GM12878 (cell line): ENCODE measurements around the gene PKMYT1. TPM values are rescaled to one million over a fixed set of nuclear protein-coding genes. Genes with fewer than 3 reads are reported as not detected.

Experiments used
- ATAC-seq: fragments of 200-7000 bp; cut with Tn5 transposase; 3 replicates; pipeline ENCODE4 v1.9.1; 2020; ENCODE audit warnings: mild to moderate bottlenecking, moderate library complexity
- BruUV-seq: library from RNA; stranded (reverse); fragments of 400-500 nt; replicated peaks from 2 replicates; lab custom pipeline; 2021; lab: Mats Ljungman, UMichigan
- CTCF ChIA-PET: fragments of 300-600 bp; sonication (Branson Sonifier 250); formaldehyde crosslinking; extraction: SDS; loops from one replicate; lab custom pipeline; 2021; ENCODE audit warnings: inconsistent platforms; lab: Yijun Ruan, JAX
- POLR2A ChIA-PET: fragments of 350-600 bp; formaldehyde crosslinking; extraction: SDS; loops from one replicate; lab custom pipeline; 2021; ENCODE audit warnings: inconsistent platforms; lab: Charles Lee
- RAD21 ChIA-PET: fragments of 300-600 bp; sonication (Branson Sonifier 250); formaldehyde crosslinking; loops from one replicate; lab custom pipeline; 2023; ENCODE audit warnings: antibody characterized with exemption; ENCODE audit not compliant: unreplicated experiment; lab: Charles Lee
- SMC1A ChIA-PET: fragments of 300-600 bp; sonication (Branson Sonifier 250); formaldehyde crosslinking; loops from one replicate; lab custom pipeline; 2023; ENCODE audit not compliant: unreplicated experiment, uncharacterized antibody; lab: Charles Lee
- DNase-seq: peaks from one replicate; pipeline ENCODE4 v3.0.0-alpha.2; 2011; ENCODE audit warnings: low read depth, low spot score
- FAIRE-seq: peaks from 3 replicates; lab custom pipeline; 2011; peaks lifted over from hg19 to GRCh38; lab: Jason Lieb, UNC
- H2AFZ ChIP-seq: 2 replicates; pipeline ENCODE4 v1.6.0; 2011; ENCODE audit warnings: low read depth, low read length, control low read depth; ENCODE audit not compliant: control insufficient read depth
- H3K27ac ChIP-seq: 2 replicates; pipeline ENCODE4 v1.5.1; 2011; ENCODE audit warnings: control low read depth; ENCODE audit not compliant: control insufficient read depth, insufficient read depth
- H3K27me3 ChIP-seq, 2 experiments: replicated peaks in 1 of 2; 2 replicates each; pipeline versions ENCODE4 v1.6.0 to v1.6.1; 2011; ENCODE audit warnings: low read length in 1 of 2; ENCODE audit not compliant: control insufficient read depth in 2 of 2, insufficient read depth in 2 of 2
- H3K36me3 ChIP-seq, 2 experiments: 2 replicates each; pipeline ENCODE4 v1.5.1; 2011; ENCODE audit warnings: low read length in 1 of 2; ENCODE audit not compliant: control insufficient read depth in 2 of 2, insufficient read depth in 2 of 2
- H3K4me1 ChIP-seq: 2 replicates; pipeline ENCODE4 v1.6.1; 2011; ENCODE audit warnings: mild to moderate bottlenecking, low read length, moderate library complexity, mixed read lengths; ENCODE audit not compliant: control insufficient read depth, insufficient read depth
- H3K4me2 ChIP-seq: 2 replicates; pipeline ENCODE4 v1.6.0; 2011; ENCODE audit warnings: control low read depth; ENCODE audit not compliant: control insufficient read depth, insufficient read depth
- H3K4me3 ChIP-seq: fragments of 200-600 bp; sonication (generic); 2 replicates; pipeline ENCODE4 v1.5.1; 2016
- H3K79me2 ChIP-seq: 2 replicates; pipeline ENCODE4 v1.6.0; 2011; ENCODE audit warnings: low read length; ENCODE audit not compliant: control insufficient read depth, insufficient read depth
- H3K9ac ChIP-seq: 2 replicates; pipeline ENCODE4 v1.8.0; 2011; ENCODE audit warnings: low read length, control low read depth, mixed read lengths; ENCODE audit not compliant: control insufficient read depth, insufficient read depth
- H3K9me3 ChIP-seq: replicated peaks from 3 replicates; pipeline ENCODE4 v1.5.1; 2011; ENCODE audit warnings: mild to moderate bottlenecking, low read length; ENCODE audit not compliant: control insufficient read depth, insufficient read depth
- H4K20me1 ChIP-seq: 2 replicates; pipeline ENCODE4 v1.6.0; 2011; ENCODE audit not compliant: control insufficient read depth, insufficient read depth
- BCLAF1 ChIP-seq: fragments of 450-650 bp; IDR thresholded peaks from 2 replicates; pipeline ENCODE4 v1.6.1; 2017; ENCODE audit warnings: antibody characterized with exemption, mild to moderate bottlenecking, moderate library complexity
- BMI1 ChIP-seq: fragments of 450-650 bp; IDR thresholded peaks from 2 replicates; pipeline ENCODE4 v1.6.1; 2016; ENCODE audit warnings: mild to moderate bottlenecking, moderate library complexity, borderline replicate concordance
- EP300 ChIP-seq, 2 experiments: fragments of 150-350 bp in 1 of 2; IDR thresholded peaks; 2 replicates each; pipeline ENCODE4 v1.6.1; 2011 to 2012; ENCODE audit warnings: low read depth in 2 of 2, low read length in 2 of 2, borderline replicate concordance in 1 of 2, improper control_type of control experiment in 1 of 2, inconsistent platforms in 1 of 2; ENCODE audit not compliant: control insufficient read depth in 1 of 2
- EZH2 ChIP-seq: IDR thresholded peaks from 2 replicates; pipeline ENCODE4 v1.6.1; 2012; ENCODE audit warnings: low read depth, mild to moderate bottlenecking, control low read depth, inconsistent platforms, low read length, borderline replicate concordance; ENCODE audit not compliant: control insufficient read depth
- HDAC2 ChIP-seq: fragments of 200-600 bp; sonication (generic); IDR thresholded peaks from 2 replicates; pipeline ENCODE4 v1.6.1; 2017
- IKZF2 ChIP-seq, 2 experiments: fragments of 450-650 bp; IDR thresholded peaks; 2 replicates each; pipeline ENCODE4 v1.6.1; 2017; ENCODE audit warnings: mild to moderate bottlenecking in 2 of 2, moderate library complexity in 2 of 2
- KDM1A ChIP-seq: fragments of 200-600 bp; sonication (generic); IDR thresholded peaks from 2 replicates; pipeline ENCODE4 v1.6.1; 2016; ENCODE audit warnings: borderline replicate concordance
- MEF2A ChIP-seq: IDR thresholded peaks from 2 replicates; pipeline ENCODE4 v1.6.1; 2011; ENCODE audit warnings: low read depth, mild to moderate bottlenecking, low read length, moderate library complexity; ENCODE audit not compliant: insufficient read depth
- NR2C1 ChIP-seq: fragments of 450-650 bp; IDR thresholded peaks from 2 replicates; pipeline ENCODE4 v1.6.1; 2017; ENCODE audit warnings: antibody characterized with exemption, mild to moderate bottlenecking, moderate library complexity
- SIN3A ChIP-seq: IDR thresholded peaks from 2 replicates; pipeline ENCODE4 v1.6.1; 2012; ENCODE audit warnings: low read depth, low read length, improper control_type of control experiment
- SKIL ChIP-seq: fragments of 450-650 bp; IDR thresholded peaks from 2 replicates; pipeline ENCODE4 v1.6.1; 2017; ENCODE audit warnings: mild to moderate bottlenecking, low read depth, inconsistent platforms; ENCODE audit not compliant: poor library complexity, severe bottlenecking
- SREBF2 ChIP-seq: IDR thresholded peaks from 2 replicates; pipeline ENCODE4 v1.6.1; 2012; ENCODE audit warnings: mild to moderate bottlenecking, low read length
- USF2 ChIP-seq: IDR thresholded peaks from 2 replicates; pipeline ENCODE4 v1.6.1; 2011; ENCODE audit warnings: low read depth, low read length, improper control_type of control experiment, borderline replicate concordance
- ZNF207 ChIP-seq: fragments of 450-650 bp; IDR thresholded peaks from 2 replicates; pipeline ENCODE4 v1.6.1; 2014; ENCODE audit warnings: antibody characterized with exemption, mild to moderate bottlenecking, borderline replicate concordance
- whole genome bisulfite sequencing: methylation state at CpG from one replicate; pipeline ENCODE4 v1.1.6; 2016; ENCODE audit warnings: low lambda C conversion rate; ENCODE audit not compliant: insufficient replicate concordance, insufficient coverage; ENCODE audit errors: missing lambda C conversion rate; 5-methylcytosine and 5-hydroxymethylcytosine counted together
- in situ Hi-C: fragments of 300-500 bp; cut with MboI; formaldehyde crosslinking; loops from 9 replicates; pipeline ENCODE4 v1.14.3; 2018; ENCODE audit warnings: mixed read lengths
- intact Hi-C: fragments of 100-400 bp; cut with micrococcal nuclease; formaldehyde crosslinking; loops from one replicate; pipeline ENCODE4 v1.14.2; 2022; ENCODE audit not compliant: unreplicated experiment
- polyA plus RNA-seq, 11 experiments: library from polyadenylated mRNA; depleted of rRNA in 4 of 11; unstranded in 6 of 11; stranded (reverse) in 5 of 11; fragments of >200 nt; fragmentation: Nextera tagmentation in 4 of 11; fragmentation: Illumina TruSeq in 1 of 11; extraction: Ambion mirVana in 4 of 11; extraction: Trizol in 1 of 11; gene quantifications; 1 replicate in 1 of 11; 2 replicates in 10 of 11; pipeline versions ENCODE4 v1.2.1 to v1.2.3, GENCODE V29; 2011 to 2016; ENCODE audit warnings: inconsistent platforms in 2 of 11, missing spikeins in 2 of 11, low read depth in 1 of 11
- total RNA-seq, 4 experiments: library from RNA; depleted of rRNA in 3 of 4; stranded (reverse); fragments of >200 nt in 3 of 4; fragmentation: Illumina TruSeq in 1 of 4; extraction: Trizol in 1 of 4; gene quantifications; 2 replicates each; pipeline versions ENCODE4 v1.2.1 to v1.2.3, GENCODE V29; 2013 to 2021

The PKMYT1 gene
- total and polyA plus RNA-seq, 10 of the 15 experiments (the other 5 are each of a cell fraction or from before 2014, with no cell fraction given), result 4.6 to 101 (median 29.9) TPM

GRCh38 chr16:2956579-2956956, 23.7 kb downstream of the PKMYT1 start:
- Histone ChIP-seq H4K20me1 (no peaks in the 10 kb centered on the region), H3K27ac (no peak overlapping the region), H3K27me3 (no peaks in the 10 kb centered on the region), H3K4me2 (no peak overlapping the region), H3K79me2 (no peaks in the 10 kb centered on the region), H2AFZ (peak overlapping the region; percentile 11; the same call in 1 of the 2 replicates), H3K4me1 (peaks cover 21% of the 10 kb centered on the region), H3K9ac (no peak overlapping the region), H3K36me3 (no peaks in the 10 kb centered on the region), H3K4me3 (no peak overlapping the region), H3K9me3 (no peaks in the 10 kb centered on the region)
- ChIA-PET POLR2A (interaction anchor here (0.9 kb wide), 1 partner anchor 9 kb away, joined by 3 read pairs; no protein-coding TSS in a partner anchor), RAD21 (interaction anchor here (0.6 to 1.3 kb wide), 2 partner anchors 14 to 29 kb away, joined by 3 read pairs; no protein-coding TSS in a partner anchor), SMC1A (interaction anchor here (0.9 kb wide), 1 partner anchor 9 kb away, joined by 3 read pairs; no protein-coding TSS in a partner anchor), CTCF (no interaction called here)
- no peak for DNase-seq
- in situ Hi-C loops, result no loop called here
- WGBS, result 72% methylated on average over 11 of the region's 11 CpGs
- no peak for TF ChIP-seq KDM1A
- no peak for TF ChIP-seq SKIL
- TF ChIP-seq HDAC2, result no peak
- no peak for TF ChIP-seq EZH2
- TF ChIP-seq BCLAF1, result no peak
- TF ChIP-seq EP300 (IDR thresholded peaks at IDR 0.05; ENCODE audit: borderline replicate concordance in 1 of 2, control insufficient read depth in 1 of 2, low read depth in 2 of 2, low read length in 2 of 2), result no peak
- no peak for TF ChIP-seq ZNF207
- TF ChIP-seq NR2C1, result no peak
- no peak for TF ChIP-seq BMI1
- TF ChIP-seq MEF2A, result no peak
- no peak for TF ChIP-seq IKZF2 (IDR thresholded peaks at IDR 0.05)
- TF ChIP-seq SIN3A, result no peak
- TF ChIP-seq USF2, result no peak
- TF ChIP-seq SREBF2, result no peak
- intact Hi-C loops, result no loop called here
- no peak for ATAC-seq
- FAIRE-seq, result no peak
- no TSS peak for BruUV-seq
